HCT116 (cell line): ENCODE results near the gene ARHGAP33. TPM values are rescaled to one million over a fixed set of nuclear protein-coding genes. Genes with fewer than 3 reads are reported as not detected.

ENCODE experiments used
- ATAC-seq: fragments of 200-7000 bp; cut with Tn5 transposase; 2 replicates; pipeline ENCODE4 v1.9.1; 2020; ENCODE audit warnings: mild to moderate bottlenecking, moderate library complexity
- BruUV-seq: library from RNA; stranded (reverse); fragments of 400-500 nt; replicated peaks from 2 replicates; lab custom pipeline; 2021; lab: Mats Ljungman, UMichigan
- CTCF ChIA-PET: fragments of 300-600 bp; sonication (Branson Sonifier 250); formaldehyde crosslinking; loops from one replicate; lab custom pipeline; 2021; ENCODE audit warnings: antibody characterized with exemption; lab: Charles Lee
- POLR2A ChIA-PET: fragments of 300-600, 350-600 bp; sonication (Branson Sonifier 250); formaldehyde crosslinking; loops from one replicate; lab custom pipeline; 2021; ENCODE audit warnings: antibody characterized with exemption; lab: Charles Lee
- RAD21 ChIA-PET, 2 experiments: fragments of 300-600 bp; sonication (Branson Sonifier 250); formaldehyde crosslinking; loops; one replicate each; lab custom pipeline; 2023; ENCODE audit warnings: low total read pairs in 2 of 2; ENCODE audit not compliant: uncharacterized antibody in 2 of 2, unreplicated experiment in 2 of 2, low non-redundant PET in 1 of 2; lab: Charles Lee
- DNase-seq: peaks from one replicate; pipeline ENCODE4 v3.0.0-alpha.2; 2010; ENCODE audit warnings: low read depth, low spot score
- H2AFZ ChIP-seq: fragments of 200-600 bp; shearing (Covaris generic), sonication (generic); 2 replicates; pipeline ENCODE4 v1.6.1; 2017; ENCODE audit warnings: low read depth, mixed run types, mixed read lengths, antibody characterized with exemption, low read length; ENCODE audit not compliant: poor library complexity, severe bottlenecking
- H3K27ac ChIP-seq: 2 replicates; pipeline ENCODE4 v1.5.1; 2012; ENCODE audit warnings: low read depth, low read length
- H3K27me3 ChIP-seq: fragments of 200-600 bp; sonication (generic); 2 replicates; pipeline ENCODE4 v1.6.1; 2016; ENCODE audit warnings: mixed run types, low read length, mixed read lengths; ENCODE audit not compliant: insufficient read depth
- H3K36me3 ChIP-seq, 2 experiments: fragments of 200-500 bp in 1 of 2; fragments of 200-600 bp in 1 of 2; sonication (Bioruptor generic) in 1 of 2; sonication (generic) in 1 of 2; 2 replicates each; pipeline versions ENCODE4 v1.5.1 to v1.6.1; 2014 to 2016; ENCODE audit warnings: low read length in 2 of 2, inconsistent platforms in 1 of 2, mixed read lengths in 1 of 2, mixed run types in 1 of 2; ENCODE audit not compliant: insufficient read depth in 2 of 2, control insufficient read depth in 1 of 2
- H3K4me1 ChIP-seq, 2 experiments: fragments of 200-600 bp in 1 of 2; sonication (generic) in 1 of 2; 2 replicates each; pipeline versions ENCODE4 v1.5.1 to v1.6.1; 2012 to 2017; ENCODE audit warnings: low read length in 2 of 2, inconsistent platforms in 1 of 2, mild to moderate bottlenecking in 1 of 2, mixed read lengths in 1 of 2, mixed run types in 1 of 2, moderate library complexity in 1 of 2; ENCODE audit not compliant: insufficient read depth in 2 of 2, control insufficient read depth in 1 of 2
- H3K4me2 ChIP-seq: fragments of 200-600 bp; sonication (generic); 2 replicates; pipeline ENCODE4 v1.6.1; 2017; ENCODE audit warnings: mixed run types, low read length, mixed read lengths
- H3K4me3 ChIP-seq, 2 experiments: fragments of 200-600 bp in 1 of 2; sonication (generic) in 1 of 2; replicated peaks in 1 of 2; 2 replicates each; pipeline ENCODE4 v1.5.1; 2011 to 2016; ENCODE audit warnings: low read length in 2 of 2, control low read depth in 1 of 2, low read depth in 1 of 2, mild to moderate bottlenecking in 1 of 2, mixed read lengths in 1 of 2, mixed run types in 1 of 2
- H3K79me2 ChIP-seq: fragments of 200-600 bp; sonication (generic); 2 replicates; pipeline ENCODE4 v1.6.1; 2017; ENCODE audit warnings: mild to moderate bottlenecking, mixed run types, low read length, moderate library complexity, mixed read lengths; ENCODE audit not compliant: insufficient read depth
- H3K9ac ChIP-seq: fragments of 200-600 bp; sonication (generic); 2 replicates; pipeline ENCODE4 v1.6.1; 2016; ENCODE audit warnings: low read length, mixed read lengths
- H3K9me2 ChIP-seq: fragments of 200-600 bp; sonication (generic), shearing (Covaris generic); 2 replicates; pipeline ENCODE4 v1.6.1; 2017; ENCODE audit warnings: mixed run types, mild to moderate bottlenecking, moderate library complexity; ENCODE audit not compliant: insufficient read depth
- H3K9me3 ChIP-seq, 2 experiments: fragments of 200-500 bp in 1 of 2; fragments of 200-600 bp in 1 of 2; sonication (Bioruptor generic) in 1 of 2; sonication (generic) in 1 of 2; 2 replicates each; pipeline ENCODE4 v1.6.1; 2014 to 2017; ENCODE audit warnings: low read length in 2 of 2, mixed read lengths in 2 of 2, inconsistent platforms in 1 of 2, low read depth in 1 of 2, mild to moderate bottlenecking in 1 of 2, mixed run types in 1 of 2, moderate library complexity in 1 of 2; ENCODE audit not compliant: control insufficient read depth in 1 of 2, insufficient read depth in 1 of 2
- H4K20me1 ChIP-seq: fragments of 200-600 bp; sonication (generic), shearing (Covaris generic); 2 replicates; pipeline ENCODE4 v1.6.1; 2017; ENCODE audit warnings: mixed run types, mild to moderate bottlenecking, moderate library complexity; ENCODE audit not compliant: insufficient read depth
- EGR1 ChIP-seq: IDR thresholded peaks from 2 replicates; pipeline ENCODE4 v1.6.1; 2012; ENCODE audit warnings: low read depth
- ELF1 ChIP-seq: IDR thresholded peaks from 2 replicates; pipeline ENCODE4 v1.6.1; 2012; ENCODE audit warnings: low read depth, borderline replicate concordance
- EZH2 ChIP-seq: fragments of 200-600 bp; sonication (generic); IDR thresholded peaks from 2 replicates; pipeline ENCODE4 v1.6.1; 2017; ENCODE audit warnings: antibody characterized with exemption, mixed run types
- EZH2phosphoT487 ChIP-seq: fragments of 200-600 bp; IDR thresholded peaks from 2 replicates; pipeline ENCODE4 v1.6.1; 2018; ENCODE audit warnings: antibody characterized with exemption, borderline replicate concordance
- FOSL1 ChIP-seq: IDR thresholded peaks from 2 replicates; pipeline ENCODE4 v1.6.1; 2012; ENCODE audit warnings: low read depth
- JUND ChIP-seq: IDR thresholded peaks from 2 replicates; pipeline ENCODE4 v1.6.1; 2012
- RAD21 ChIP-seq: IDR thresholded peaks from 2 replicates; pipeline ENCODE4 v1.6.1; 2012; ENCODE audit warnings: low read depth, mild to moderate bottlenecking
- SIN3A ChIP-seq: IDR thresholded peaks from 2 replicates; pipeline ENCODE4 v1.6.1; 2012; ENCODE audit warnings: low read depth
- SP1 ChIP-seq: IDR thresholded peaks from 2 replicates; pipeline ENCODE4 v1.6.1; 2012; ENCODE audit warnings: low read depth
- SRF ChIP-seq: IDR thresholded peaks from 2 replicates; pipeline ENCODE4 v1.6.1; 2012; ENCODE audit warnings: low read depth
- YY1 ChIP-seq: IDR thresholded peaks from 2 replicates; pipeline ENCODE4 v1.6.1; 2011; ENCODE audit warnings: low read length, low read depth, moderate library complexity, mild to moderate bottlenecking; ENCODE audit not compliant: insufficient replicate concordance; ENCODE audit errors: extremely low read depth
- intact Hi-C: fragments of 100-400 bp; cut with micrococcal nuclease; formaldehyde crosslinking; loops from 2 replicates; pipeline ENCODE4 v1.10.0; 2022
- total RNA-seq: library from RNA; stranded (reverse); gene quantifications from one replicate; pipeline ENCODE4 v1.2.1, GENCODE V29; 2021; ENCODE audit not compliant: unreplicated experiment
- TF ChIP-seq, protein P1 (sequence below): IDR thresholded peaks from 2 replicates; pipeline ENCODE4 v1.6.1; 2012; ENCODE audit warnings: low read depth

The ARHGAP33 gene
- total RNA-seq, 1 experiment from 2014 or later = 30.2 TPM

DNA sequence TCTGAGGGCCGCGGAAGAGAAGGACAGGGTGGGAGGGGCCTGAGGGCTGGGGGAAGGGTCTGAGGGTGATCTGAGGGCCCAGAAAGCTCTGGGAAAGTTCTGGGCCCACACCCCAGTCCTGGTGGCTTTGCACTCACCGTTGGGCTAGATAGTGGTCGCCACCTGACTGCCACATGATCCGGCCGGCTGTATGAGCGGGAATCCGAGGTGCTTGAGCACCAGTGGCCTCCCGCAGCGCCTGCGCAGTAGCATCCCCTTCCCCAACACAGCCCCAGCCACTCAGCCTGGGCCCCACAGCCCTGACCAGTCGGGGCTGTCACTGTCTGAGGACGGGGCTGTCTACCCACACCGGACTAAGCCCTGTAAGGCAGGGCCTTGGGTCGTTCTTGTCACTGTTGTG is 22.3 kb downstream of the ARHGAP33 start:
- no peak overlapping the region for H2AFZ ChIP-seq

More for the DNA sequence above, 22.3 kb downstream of the ARHGAP33 start:
- Histone ChIP-seq H3K27ac (no peak overlapping the region), H3K9ac (no peak overlapping the region), H3K9me2 (no peaks in the 10 kb centered on the region), H3K79me2 (no peaks in the 10 kb centered on the region), H3K4me3 (no peak overlapping the region), H3K9me3 (no peaks in the 10 kb centered on the region), H3K36me3 (no peaks in the 10 kb centered on the region), H4K20me1 (no peaks in the 10 kb centered on the region), H3K4me2 (no peak overlapping the region), H3K4me1 (peaks cover 0 to 5% of the 10 kb centered on the region in 2 experiments; a peak in 2 of 4 replicates), H3K27me3 (no peaks in the 10 kb centered on the region)
- ChIA-PET POLR2A (no interaction called here), RAD21 (no interaction called here), CTCF (no interaction called here)
- no peak for DNase-seq
- intact Hi-C loops = no loop called here
- TF ChIP-seq SRF (no peak), SP1 (no peak), JUND (no peak), EZH2 (no peak), EZH2phosphoT487 (no peak), SIN3A (no peak), YY1 (no peak), RAD21 (no peak), FOSL1 (no peak), ELF1 (no peak), EGR1 (no peak)
- TF ChIP-seq, protein P1, sequence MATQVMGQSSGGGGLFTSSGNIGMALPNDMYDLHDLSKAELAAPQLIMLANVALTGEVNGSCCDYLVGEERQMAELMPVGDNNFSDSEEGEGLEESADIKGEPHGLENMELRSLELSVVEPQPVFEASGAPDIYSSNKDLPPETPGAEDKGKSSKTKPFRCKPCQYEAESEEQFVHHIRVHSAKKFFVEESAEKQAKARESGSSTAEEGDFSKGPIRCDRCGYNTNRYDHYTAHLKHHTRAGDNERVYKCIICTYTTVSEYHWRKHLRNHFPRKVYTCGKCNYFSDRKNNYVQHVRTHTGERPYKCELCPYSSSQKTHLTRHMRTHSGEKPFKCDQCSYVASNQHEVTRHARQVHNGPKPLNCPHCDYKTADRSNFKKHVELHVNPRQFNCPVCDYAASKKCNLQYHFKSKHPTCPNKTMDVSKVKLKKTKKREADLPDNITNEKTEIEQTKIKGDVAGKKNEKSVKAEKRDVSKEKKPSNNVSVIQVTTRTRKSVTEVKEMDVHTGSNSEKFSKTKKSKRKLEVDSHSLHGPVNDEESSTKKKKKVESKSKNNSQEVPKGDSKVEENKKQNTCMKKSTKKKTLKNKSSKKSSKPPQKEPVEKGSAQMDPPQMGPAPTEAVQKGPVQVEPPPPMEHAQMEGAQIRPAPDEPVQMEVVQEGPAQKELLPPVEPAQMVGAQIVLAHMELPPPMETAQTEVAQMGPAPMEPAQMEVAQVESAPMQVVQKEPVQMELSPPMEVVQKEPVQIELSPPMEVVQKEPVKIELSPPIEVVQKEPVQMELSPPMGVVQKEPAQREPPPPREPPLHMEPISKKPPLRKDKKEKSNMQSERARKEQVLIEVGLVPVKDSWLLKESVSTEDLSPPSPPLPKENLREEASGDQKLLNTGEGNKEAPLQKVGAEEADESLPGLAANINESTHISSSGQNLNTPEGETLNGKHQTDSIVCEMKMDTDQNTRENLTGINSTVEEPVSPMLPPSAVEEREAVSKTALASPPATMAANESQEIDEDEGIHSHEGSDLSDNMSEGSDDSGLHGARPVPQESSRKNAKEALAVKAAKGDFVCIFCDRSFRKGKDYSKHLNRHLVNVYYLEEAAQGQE = no peak
- no TSS peak for BruUV-seq
- ATAC-seq = no peak
